Measurements from ENCODE around the gene H3-3A. TPM values are rescaled to one million over a fixed set of nuclear protein-coding genes. Genes with fewer than 3 reads are reported as not detected.

Gene H3-3A
- total RNA-seq, 1 experiment from 2014 or later, result 1,129 TPM

GRCh38 chr1:226117330-226117729 lies 54.8 kb downstream of the H3-3A start:
- H2BK20ac ChIP-seq (ENCODE audit: low read depth, low read length, poor library complexity, severe bottlenecking), result no peak overlapping the region
- no peak overlapping the region for H2BK12ac ChIP-seq (ENCODE audit: insufficient read length, low read depth, low read length)
- peaks cover 5% of the 10 kb centered on the region for H3K23me2 ChIP-seq (ENCODE audit: insufficient read length, low read depth, low read length, poor library complexity, severe bottlenecking)
- no peak overlapping the region for H3K18ac ChIP-seq (ENCODE audit: insufficient read length, low read depth, low read length)
- H3K36me3 Mint-ChIP-seq (ENCODE audit: insufficient read depth in 1 of 3, low read depth in 3 of 3), result peaks cover 0 to 4% (median 0%) of the 10 kb centered on the region in 3 experiments; a peak in 3 of 7 replicates
- no peaks in the 10 kb centered on the region for H4K20me1 ChIP-seq (ENCODE audit: control insufficient read depth, insufficient read depth, insufficient read length)
- WGBS (ENCODE audit: extremely low coverage, insufficient read length, low lambda C conversion rate), result no CpG with 5 or more reads among the region's 6 CpGs
- no peak overlapping the region for H3K4ac ChIP-seq (ENCODE audit: low read depth, low read length)
- peaks cover 8% of the 10 kb centered on the region for H3K4me1 ChIP-seq (ENCODE audit: insufficient read depth, low read length)
- H3K4me2 ChIP-seq (ENCODE audit: insufficient read depth, insufficient read length, low read length), result no peak overlapping the region
- H4K91ac ChIP-seq (ENCODE audit: insufficient read length, low read depth, low read length), result no peak overlapping the region
- H2BK120ac ChIP-seq (ENCODE audit: low read depth, low read length, poor library complexity, severe bottlenecking), result no peak overlapping the region
- H3K79me1 ChIP-seq (ENCODE audit: insufficient read depth, low read depth, low read length, poor library complexity, severe bottlenecking), result no peaks in the 10 kb centered on the region
- H2AK5ac ChIP-seq (ENCODE audit: insufficient read length, low read length), result no peak overlapping the region
- H4K5ac ChIP-seq (ENCODE audit: insufficient read length, low read depth, low read length), result no peak overlapping the region
- H3K27me3 Mint-ChIP-seq (ENCODE audit: low read depth), result peaks cover 26% of the 10 kb centered on the region
- no peaks in the 10 kb centered on the region; the same call in 1 of the 2 replicates for H3K27me3 ChIP-seq (ENCODE audit: insufficient read depth, low read length)
- no peak overlapping the region for H4K8ac ChIP-seq (replicated peaks; ENCODE audit: insufficient read length, low read depth, low read length)
- TF ChIP-seq, protein P1, sequence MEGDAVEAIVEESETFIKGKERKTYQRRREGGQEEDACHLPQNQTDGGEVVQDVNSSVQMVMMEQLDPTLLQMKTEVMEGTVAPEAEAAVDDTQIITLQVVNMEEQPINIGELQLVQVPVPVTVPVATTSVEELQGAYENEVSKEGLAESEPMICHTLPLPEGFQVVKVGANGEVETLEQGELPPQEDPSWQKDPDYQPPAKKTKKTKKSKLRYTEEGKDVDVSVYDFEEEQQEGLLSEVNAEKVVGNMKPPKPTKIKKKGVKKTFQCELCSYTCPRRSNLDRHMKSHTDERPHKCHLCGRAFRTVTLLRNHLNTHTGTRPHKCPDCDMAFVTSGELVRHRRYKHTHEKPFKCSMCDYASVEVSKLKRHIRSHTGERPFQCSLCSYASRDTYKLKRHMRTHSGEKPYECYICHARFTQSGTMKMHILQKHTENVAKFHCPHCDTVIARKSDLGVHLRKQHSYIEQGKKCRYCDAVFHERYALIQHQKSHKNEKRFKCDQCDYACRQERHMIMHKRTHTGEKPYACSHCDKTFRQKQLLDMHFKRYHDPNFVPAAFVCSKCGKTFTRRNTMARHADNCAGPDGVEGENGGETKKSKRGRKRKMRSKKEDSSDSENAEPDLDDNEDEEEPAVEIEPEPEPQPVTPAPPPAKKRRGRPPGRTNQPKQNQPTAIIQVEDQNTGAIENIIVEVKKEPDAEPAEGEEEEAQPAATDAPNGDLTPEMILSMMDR (conservative IDR thresholded peaks at IDR 0.05), result no peak
- H3K27ac Mint-ChIP-seq, result no peak overlapping the region
- H3K79me2 ChIP-seq (ENCODE audit: insufficient read depth, low read length), result no peaks in the 10 kb centered on the region
- no peak overlapping the region for H2BK15ac ChIP-seq (ENCODE audit: low read depth, low read length)
- no peak overlapping the region; a peak in 1 of 5 replicates for H3K4me3 Mint-ChIP-seq
- no peak overlapping the region for H2AFZ ChIP-seq (ENCODE audit: low read length)
- H3K9me3 Mint-ChIP-seq, result peaks cover 4 to 6% of the 10 kb centered on the region in 2 experiments; a peak in 4 of 5 replicates
- no peak overlapping the region for H3T11ph ChIP-seq (ENCODE audit: low read length)
- peaks cover 30 to 41% of the 10 kb centered on the region in 2 experiments for H3K4me1 Mint-ChIP-seq
- H3K14ac ChIP-seq (ENCODE audit: insufficient read depth, low read length), result no peak overlapping the region
- H3K9ac ChIP-seq (ENCODE audit: extremely low read depth, insufficient read length, low read length), result no peak overlapping the region
- no peak overlapping the region for H3K56ac ChIP-seq (ENCODE audit: insufficient read length, low read depth, low read length)
- no peaks in the 10 kb centered on the region for H3K9me3 ChIP-seq (ENCODE audit: control insufficient read depth, low read depth, low read length)
- H3K27ac ChIP-seq (ENCODE audit: insufficient read length, low read depth, low read length), result no peak overlapping the region
- no peak overlapping the region for H3K23ac ChIP-seq (ENCODE audit: insufficient read length, low read depth, low read length)
- H2BK5ac ChIP-seq (ENCODE audit: insufficient read length, low read length), result no peak overlapping the region
- DNase-seq, result no peak
